OCI-M1 (cell line): Measurements from ENCODE around the gene EXOC7.
"Not testable (repeated sequence)": the region's sequence is repeated elsewhere in the genome, so short reads cannot be mapped to it uniquely, and the experiment has no call there.

Experiments
- DNase-seq: peaks from one replicate; lab custom pipeline; 2025; lab: John Stamatoyannopoulos, UW

EXOC7 gene

GRCh38 chr17:76075364-76076145 is 28.0 kb downstream of the EXOC7 start:
- peak; percentile 16 for DNase-seq

- no peak for DNase-seq
Measured at GRCh38 chr17:76074390-76075363, 28.9 kb downstream of the EXOC7 start, which contains the start of gene GALR2. GALR2 (plus strand) TSS chr17:76074781; CDS start chr17:76074884, 103 bp downstream.

GRCh38 chr17:76072148-76072858 is 31.3 kb downstream of the EXOC7 start, which contains the start of gene SRP68:
SRP68 (minus strand) TSS chr17:76072517; CDS start chr17:76072491, 26 bp downstream.
- peak; percentile 93 for DNase-seq

- DNase-seq: peak; percentile 45
Measured at GRCh38 chr17:76071531-76072147, 31.9 kb downstream of the EXOC7 start.

- DNase-seq: no peak
Measured at GRCh38 chr17:76065775-76066174, 37.8 kb downstream of the EXOC7 start.

- DNase-seq: no peak
Measured at GRCh38 chr17:76063875-76064546, 39.6 kb downstream of the EXOC7 start.

GRCh38 chr17:76058264-76058663 is 45.3 kb downstream of the EXOC7 start:
- not testable (repeated sequence) for DNase-seq

- no peak for DNase-seq
Measured at GRCh38 chr17:76056882-76057281, 46.7 kb downstream of the EXOC7 start.

- DNase-seq: no peak
Measured at GRCh38 chr17:76054112-76054476, 49.5 kb downstream of the EXOC7 start.

GRCh38 chr17:76053246-76054111 is 50.1 kb downstream of the EXOC7 start:
- DNase-seq: no peak

- DNase-seq: no peak
Measured at GRCh38 chr17:76051561-76051960, 52.0 kb downstream of the EXOC7 start.

- DNase-seq: no peak
Measured at GRCh38 chr17:76050538-76051467, 52.8 kb downstream of the EXOC7 start.

GRCh38 chr17:76049836-76050537 is 53.6 kb downstream of the EXOC7 start:
- no peak for DNase-seq

- no peak for DNase-seq
Measured at GRCh38 chr17:76049239-76049638, 54.3 kb downstream of the EXOC7 start.

GRCh38 chr17:76048711-76049110 is 54.9 kb downstream of the EXOC7 start:
- no peak for DNase-seq

GRCh38 chr17:76048025-76048605 is 55.5 kb downstream of the EXOC7 start:
- DNase-seq: no peak

- no peak for DNase-seq
Measured at GRCh38 chr17:76046064-76046463, 57.5 kb downstream of the EXOC7 start.

GRCh38 chr17:76044475-76045007 is 59.0 kb downstream of the EXOC7 start:
- not testable (repeated sequence) for DNase-seq
